ENCODE data around the gene SCYL2. TPM values are rescaled to one million over a fixed set of nuclear protein-coding genes. Genes with fewer than 3 reads are reported as not detected.

The SCYL2 gene
- total and polyA plus RNA-seq, 2 donors from 2014 or later: 10.3 to 41.7 TPM

DNA sequence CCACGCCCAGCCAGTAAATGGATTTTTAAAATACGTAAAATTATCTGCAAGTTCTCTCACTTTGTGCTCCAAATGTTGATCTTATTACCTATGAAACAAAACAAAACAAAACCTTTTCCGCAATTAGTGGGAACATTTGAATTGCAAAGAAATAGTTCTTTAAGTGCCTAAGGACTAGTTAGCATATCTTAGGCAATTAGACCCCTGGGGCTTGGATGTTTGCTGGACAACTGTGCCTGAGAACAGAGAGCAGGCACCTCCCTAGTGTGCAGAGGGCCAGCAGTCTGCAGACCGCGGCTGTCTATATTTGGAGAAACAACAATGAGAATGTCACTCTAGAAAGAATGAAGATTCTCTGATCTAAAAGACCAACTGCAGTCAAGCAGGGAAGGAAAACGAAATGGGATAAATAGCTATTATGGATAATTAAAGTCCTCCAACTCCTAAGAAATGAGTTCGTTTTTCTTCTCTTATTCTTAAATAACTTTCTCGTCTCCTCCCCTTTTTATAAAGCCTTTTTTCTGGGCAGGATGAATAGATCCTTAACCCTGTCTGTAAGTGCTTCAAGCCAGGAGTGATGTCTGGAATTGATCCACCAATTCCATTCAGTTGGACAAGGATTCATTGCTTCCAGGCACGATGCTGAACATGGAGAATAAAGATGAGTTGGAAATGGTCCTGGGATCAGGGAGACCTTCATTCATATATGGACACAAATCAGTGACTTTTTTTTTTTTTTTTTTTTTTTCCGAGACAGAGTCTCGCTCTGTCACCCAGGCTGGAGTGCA, 106.1 kb downstream of the SCYL2 start:
- FAIRE-seq: no peak

GRCh38 chr12:100375038-100375735, 108.2 kb downstream of the SCYL2 start:
- no peak overlapping the region for H3K4me3 ChIP-seq (ENCODE audit: low read length in 3 of 3)
- no peaks in the 10 kb centered on the region for H3K27me3 ChIP-seq (ENCODE audit: control insufficient read depth, insufficient read depth, low read length)
- TF ChIP-seq, protein P1, sequence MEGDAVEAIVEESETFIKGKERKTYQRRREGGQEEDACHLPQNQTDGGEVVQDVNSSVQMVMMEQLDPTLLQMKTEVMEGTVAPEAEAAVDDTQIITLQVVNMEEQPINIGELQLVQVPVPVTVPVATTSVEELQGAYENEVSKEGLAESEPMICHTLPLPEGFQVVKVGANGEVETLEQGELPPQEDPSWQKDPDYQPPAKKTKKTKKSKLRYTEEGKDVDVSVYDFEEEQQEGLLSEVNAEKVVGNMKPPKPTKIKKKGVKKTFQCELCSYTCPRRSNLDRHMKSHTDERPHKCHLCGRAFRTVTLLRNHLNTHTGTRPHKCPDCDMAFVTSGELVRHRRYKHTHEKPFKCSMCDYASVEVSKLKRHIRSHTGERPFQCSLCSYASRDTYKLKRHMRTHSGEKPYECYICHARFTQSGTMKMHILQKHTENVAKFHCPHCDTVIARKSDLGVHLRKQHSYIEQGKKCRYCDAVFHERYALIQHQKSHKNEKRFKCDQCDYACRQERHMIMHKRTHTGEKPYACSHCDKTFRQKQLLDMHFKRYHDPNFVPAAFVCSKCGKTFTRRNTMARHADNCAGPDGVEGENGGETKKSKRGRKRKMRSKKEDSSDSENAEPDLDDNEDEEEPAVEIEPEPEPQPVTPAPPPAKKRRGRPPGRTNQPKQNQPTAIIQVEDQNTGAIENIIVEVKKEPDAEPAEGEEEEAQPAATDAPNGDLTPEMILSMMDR (IDR thresholded peaks at IDR 0.05; ENCODE audit: borderline replicate concordance, extremely low read depth, insufficient read depth): no peak
- DNase-seq (peak in 3 of 5 donors; percentile 33 to 72 (median 57)), FAIRE-seq (no peak)
- no peaks in the 10 kb centered on the region for H3K9me3 ChIP-seq (ENCODE audit: control insufficient read depth in 2 of 3, insufficient read depth in 1 of 3, low read length in 3 of 3)
- no peak overlapping the region for H3K27ac ChIP-seq (ENCODE audit: low read depth in 2 of 2, low read length in 2 of 2)
- H3K36me3 ChIP-seq (ENCODE audit: control insufficient read depth in 2 of 3, insufficient read depth in 3 of 3, low read length in 3 of 3): no peaks in the 10 kb centered on the region
- H3K4me1 ChIP-seq (ENCODE audit: control insufficient read depth in 2 of 3, insufficient read depth in 2 of 3, low read depth in 1 of 3, low read length in 3 of 3): no peaks in the 10 kb centered on the region
- intact Hi-C loops (cut with DNase I): no loop called here
- no peak overlapping the region for H3K9ac ChIP-seq (ENCODE audit: low read length in 3 of 3)

More for the DNA sequence above, 106.1 kb downstream of the SCYL2 start:
- H3K9me3 ChIP-seq (ENCODE audit: control insufficient read depth in 2 of 3, insufficient read depth in 1 of 3, low read length in 3 of 3): no peaks in the 10 kb centered on the region
- H3K27ac ChIP-seq (ENCODE audit: low read depth in 2 of 2, low read length in 2 of 2): no peak overlapping the region
- no peaks in the 10 kb centered on the region for H3K36me3 ChIP-seq (ENCODE audit: control insufficient read depth in 2 of 3, insufficient read depth in 3 of 3, low read length in 3 of 3)
- no peak overlapping the region for H3K9ac ChIP-seq (ENCODE audit: low read length in 3 of 3)
- intact Hi-C loops (cut with DNase I): no loop called here
- no peaks in the 10 kb centered on the region for H3K27me3 ChIP-seq (ENCODE audit: control insufficient read depth, insufficient read depth, low read length)
- H3K4me1 ChIP-seq (ENCODE audit: control insufficient read depth in 2 of 3, insufficient read depth in 2 of 3, low read depth in 1 of 3, low read length in 3 of 3): no peaks in the 10 kb centered on the region
- TF ChIP-seq, protein P1 (IDR thresholded peaks at IDR 0.05; ENCODE audit: borderline replicate concordance, extremely low read depth, insufficient read depth): no peak
- H3K4me3 ChIP-seq (ENCODE audit: low read length in 3 of 3): no peak overlapping the region
- no peak for DNase-seq

- H3K27me3 ChIP-seq (ENCODE audit: control insufficient read depth, insufficient read depth, low read length): no peaks in the 10 kb centered on the region
- no peak overlapping the region for H3K9ac ChIP-seq (ENCODE audit: low read length in 3 of 3)
- H3K4me1 ChIP-seq (ENCODE audit: control insufficient read depth in 2 of 3, insufficient read depth in 2 of 3, low read depth in 1 of 3, low read length in 3 of 3): no peaks in the 10 kb centered on the region
- no peak overlapping the region for H3K27ac ChIP-seq (ENCODE audit: low read depth in 2 of 2, low read length in 2 of 2)
- H3K36me3 ChIP-seq (ENCODE audit: control insufficient read depth in 2 of 3, insufficient read depth in 3 of 3, low read length in 3 of 3): no peaks in the 10 kb centered on the region
- DNase-seq: no peak
- FAIRE-seq: no peak
- intact Hi-C loops (cut with DNase I): no loop called here
- no peak overlapping the region for H3K4me3 ChIP-seq (ENCODE audit: low read length in 3 of 3)
- TF ChIP-seq, protein P1 (IDR thresholded peaks at IDR 0.05; ENCODE audit: borderline replicate concordance, extremely low read depth, insufficient read depth): no peak
- no peaks in the 10 kb centered on the region for H3K9me3 ChIP-seq (ENCODE audit: control insufficient read depth in 2 of 3, insufficient read depth in 1 of 3, low read length in 3 of 3)
Observed at GRCh38 chr12:100376161-100376560, 109.2 kb downstream of the SCYL2 start.

Data from kidney (tissue), 14 donors.